Adrenal gland (tissue), 12 donors: ENCODE measurements around the gene ARHGEF17. TPM values are rescaled to one million over a fixed set of nuclear protein-coding genes. Genes with fewer than 3 reads are reported as not detected.

Source experiments
- DNase-seq, 7 donors: peaks; one replicate each; pipeline ENCODE4 v3.0.0-alpha.2; 2019 to 2020
- H3K27ac ChIP-seq, 5 donors: fragments of 200-600 bp; sonication (generic) in 4 of 5; 1 replicate in 3 of 5; 2 replicates in 2 of 5; pipeline versions ENCODE4 v1.5.1 to v1.8.0; 2016 to 2020; ENCODE audit warnings: mild to moderate bottlenecking in 1 of 5
- H3K27me3 ChIP-seq: fragments of 200-600 bp; 2 replicates; pipeline ENCODE4 v1.8.0; 2021
- H3K36me3 ChIP-seq, 2 donors: fragments of 200-600 bp; replicated peaks in 1 of 2; 1 replicate in 1 of 2; 2 replicates in 1 of 2; pipeline versions ENCODE4 v1.5.1 to v1.8.0; 2018 to 2022
- H3K4me1 ChIP-seq, 2 donors: fragments of 200-600 bp; replicated peaks in 1 of 2; 1 replicate in 1 of 2; 2 replicates in 1 of 2; pipeline versions ENCODE4 v1.5.1 to v1.8.0; 2018 to 2021
- H3K4me3 ChIP-seq, 4 donors: fragments of 200-600 bp; sonication (generic) in 3 of 4; one replicate each; pipeline ENCODE4 v1.5.1; 2016 to 2018
- H3K9me3 ChIP-seq, 3 donors: fragments of 200-600 bp; sonication (generic) in 1 of 3; replicated peaks in 1 of 3; 1 replicate in 2 of 3; 2 replicates in 1 of 3; pipeline versions ENCODE4 v1.5.1 to v1.8.0; 2016 to 2021
- POLR2A ChIP-seq, 2 donors: fragments of 450-650 bp; IDR thresholded peaks; one replicate each; pipeline ENCODE4 v1.6.1; 2017; ENCODE audit warnings: antibody characterized with exemption in 2 of 2, mild to moderate bottlenecking in 2 of 2, moderate library complexity in 1 of 2
- WGBS, 4 donors: extraction: QIAGEN DNeasy Blood & Tissue Kit in 2 of 4; methylation state at CpG; one replicate each; pipeline versions ENCODE4 v1.1.5 to v1.1.7; 2013 to 2017; 5-methylcytosine and 5-hydroxymethylcytosine counted together
- intact Hi-C, 2 donors: fragments of 100-400 bp; cut with DNase I; formaldehyde crosslinking; loops; one replicate each; pipeline versions ENCODE4 v1.14.1 to v1.15.0; 2022 to 2023
- polyA plus RNA-seq, 3 donors: library from polyadenylated mRNA; stranded (reverse); fragments of 200-250 nt in 2 of 3; fragments of 350-450 nt in 1 of 3; fragmentation: Illumina TruSeq in 1 of 3; extraction: RNeasy Lipid Tissue Mini Kit (QIAGEN cat#74804) in 1 of 3; gene quantifications; one replicate each; pipeline ENCODE4 v1.2.3, GENCODE V29; 2013 to 2014
- total RNA-seq, 9 donors: library from RNA; depleted of rRNA in 4 of 9; stranded (reverse); fragments of >200 nt in 4 of 9; fragments of 120-200 nt in 1 of 9; fragmentation: NEBNext Ultra II Directional in 1 of 9; extraction: Animal tissue kit (Norgen Biotek cat#: 25700) in 1 of 9; gene quantifications; one replicate each; pipeline versions ENCODE4 v1.1.0 to v1.2.4, GENCODE V29; 2013 to 2023
- TF ChIP-seq, protein P1 (sequence below), 6 experiments: fragments of 450-650 bp in 4 of 6; fragments of 200-600 bp in 2 of 6; sonication (generic) in 1 of 6; IDR thresholded peaks; 1 replicate in 5 of 6; 2 replicates in 1 of 6; pipeline versions ENCODE4 v1.5.1 to v1.8.0; 2016 to 2021; ENCODE audit warnings: antibody characterized with exemption in 6 of 6, mild to moderate bottlenecking in 2 of 6, moderate library complexity in 1 of 6
- donor health status: healthy with polysubstance abuse.
- donor health status: Bipolar disorder and iron deficiency.
- donor health status: DM: yes; HTN: yes; CAD: no.
- donor health status: DM: no; HTN: no; CAD: no.
- donor health status: DM: no; HTN: no; CAD: no.
- donor health status: DM: yes; HTN: yes; CAD: no.

The ARHGEF17 gene
- total and polyA plus RNA-seq, 12 donors, result 8.1 to 48.2 (median 20.4) TPM

DNA sequence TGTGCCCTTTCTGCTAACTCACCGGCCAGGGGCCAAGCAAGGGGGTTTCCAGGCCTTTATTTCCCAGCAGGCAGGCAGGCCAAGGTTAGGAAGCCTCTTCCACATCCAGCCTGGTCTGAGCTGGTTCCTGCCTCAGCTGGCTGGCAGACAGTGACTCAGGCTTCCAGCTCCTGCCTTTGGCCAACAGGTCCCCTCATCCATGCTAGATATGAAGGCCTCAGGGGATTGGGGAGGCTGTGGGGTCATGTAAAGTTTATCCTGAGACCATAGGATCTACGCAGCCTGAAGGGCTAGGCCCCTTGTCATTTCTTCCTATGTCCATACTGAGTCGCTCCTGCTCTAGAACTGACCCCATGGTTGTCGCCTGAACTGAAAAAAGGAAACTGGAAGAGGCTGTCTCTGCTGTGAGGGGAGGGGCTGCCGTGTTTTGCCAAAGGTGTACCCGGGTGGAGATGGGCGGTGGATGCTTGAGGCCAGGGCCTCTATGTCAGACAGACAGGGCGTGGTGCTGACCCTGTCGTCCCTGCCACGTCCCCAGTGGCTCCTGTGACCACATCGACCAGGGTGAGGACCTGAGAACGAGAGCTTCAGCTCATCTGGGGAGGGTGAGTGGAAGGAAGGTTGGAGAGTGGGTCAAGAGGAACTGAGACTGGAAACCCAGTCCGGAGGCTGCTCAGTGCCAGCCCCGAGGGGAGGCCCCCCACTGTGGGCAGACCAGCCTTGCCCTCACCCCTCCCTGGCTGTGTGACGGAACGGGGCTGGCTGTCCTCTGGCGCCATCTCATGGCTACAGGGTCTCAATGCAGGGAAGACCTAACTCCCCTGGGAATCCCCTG is 19.0 kb upstream of the ARHGEF17 start:
- H3K9me3 ChIP-seq, result no peaks in the 10 kb centered on the region
- WGBS, 4 donors, result 15 to 27% (median 21%) methylated on average over 11 to 17 of the region's 17 CpGs
- H3K36me3 ChIP-seq, result no peaks in the 10 kb centered on the region
- H3K4me3 ChIP-seq, result no peak overlapping the region
- H3K4me1 ChIP-seq, result peaks cover 0 to 28% of the 10 kb centered on the region in 2 donors
- peak; percentile 70 to 87 (median 75) for DNase-seq
- TF ChIP-seq, protein P1, sequence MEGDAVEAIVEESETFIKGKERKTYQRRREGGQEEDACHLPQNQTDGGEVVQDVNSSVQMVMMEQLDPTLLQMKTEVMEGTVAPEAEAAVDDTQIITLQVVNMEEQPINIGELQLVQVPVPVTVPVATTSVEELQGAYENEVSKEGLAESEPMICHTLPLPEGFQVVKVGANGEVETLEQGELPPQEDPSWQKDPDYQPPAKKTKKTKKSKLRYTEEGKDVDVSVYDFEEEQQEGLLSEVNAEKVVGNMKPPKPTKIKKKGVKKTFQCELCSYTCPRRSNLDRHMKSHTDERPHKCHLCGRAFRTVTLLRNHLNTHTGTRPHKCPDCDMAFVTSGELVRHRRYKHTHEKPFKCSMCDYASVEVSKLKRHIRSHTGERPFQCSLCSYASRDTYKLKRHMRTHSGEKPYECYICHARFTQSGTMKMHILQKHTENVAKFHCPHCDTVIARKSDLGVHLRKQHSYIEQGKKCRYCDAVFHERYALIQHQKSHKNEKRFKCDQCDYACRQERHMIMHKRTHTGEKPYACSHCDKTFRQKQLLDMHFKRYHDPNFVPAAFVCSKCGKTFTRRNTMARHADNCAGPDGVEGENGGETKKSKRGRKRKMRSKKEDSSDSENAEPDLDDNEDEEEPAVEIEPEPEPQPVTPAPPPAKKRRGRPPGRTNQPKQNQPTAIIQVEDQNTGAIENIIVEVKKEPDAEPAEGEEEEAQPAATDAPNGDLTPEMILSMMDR (IDR thresholded peaks at IDR 0.05), result peak; percentile 80 to 97 (median 94)
- no peak for TF ChIP-seq POLR2A (IDR thresholded peaks at IDR 0.05)
- peak overlapping the region; percentile 15 to 76 (median 44) for H3K27ac ChIP-seq
- intact Hi-C loops, result no loop called here
- H3K27me3 ChIP-seq, result no peaks in the 10 kb centered on the region

DNA sequence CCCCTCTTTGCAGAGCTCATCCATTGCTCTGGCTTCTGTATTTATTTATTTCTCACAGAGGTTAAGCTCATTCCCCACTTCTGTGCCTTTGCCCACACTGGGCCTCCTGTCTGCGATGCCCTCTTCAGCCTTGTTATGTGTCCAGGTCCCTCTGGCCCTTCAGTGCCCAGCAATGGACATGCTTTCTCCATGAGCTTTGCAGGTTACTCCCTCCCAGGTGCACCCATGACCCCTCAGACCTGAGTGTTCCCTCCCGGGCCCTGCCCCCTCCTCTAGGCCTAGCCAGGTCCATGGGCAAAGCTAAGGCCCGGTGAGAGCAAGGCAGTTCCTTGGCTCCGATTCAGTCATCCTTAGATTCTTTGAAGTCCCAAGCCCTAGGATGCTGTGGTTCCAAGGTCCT is 17.5 kb upstream of the ARHGEF17 start:
- 85 to 95% (median 89%) methylated on average over 2 to 4 of the region's 4 CpGs for WGBS, 4 donors
- no peak for TF ChIP-seq POLR2A (IDR thresholded peaks at IDR 0.05)
- TF ChIP-seq, protein P1 (IDR thresholded peaks at IDR 0.05), result no peak
- Histone ChIP-seq H3K27ac (no peak overlapping the region), H3K9me3 (no peaks in the 10 kb centered on the region), H3K27me3 (no peaks in the 10 kb centered on the region), H3K36me3 (no peaks in the 10 kb centered on the region), H3K4me1 (peaks cover 0 to 28% of the 10 kb centered on the region in 2 donors), H3K4me3 (no peak overlapping the region)
- DNase-seq, result no peak
- intact Hi-C loops, result loop anchor here in 1 of 2 donors (5.0 kb wide), 1 partner anchor 103 kb away; no protein-coding TSS in a partner anchor

DNA sequence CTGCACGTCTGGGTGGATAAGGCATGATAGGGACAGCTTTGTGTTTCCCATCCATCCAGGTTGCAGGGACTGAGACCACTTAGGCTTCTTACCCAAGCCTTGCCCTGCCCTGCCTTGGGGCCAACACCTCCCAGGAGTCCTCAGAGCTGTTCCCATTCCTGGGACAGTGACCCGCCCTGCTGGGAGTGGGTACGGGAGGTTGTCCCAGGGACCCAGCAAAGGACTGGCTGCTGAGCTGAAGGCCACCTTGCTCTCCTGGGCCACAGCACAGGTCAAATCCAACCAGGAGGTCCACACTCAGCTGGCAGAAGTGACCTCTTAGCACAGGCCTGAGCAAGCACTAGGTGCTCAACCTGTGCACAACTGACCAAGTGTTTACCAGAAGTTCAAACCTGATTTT is 16.9 kb upstream of the ARHGEF17 start:
- no peak for TF ChIP-seq POLR2A (IDR thresholded peaks at IDR 0.05)
- TF ChIP-seq, protein P1 (IDR thresholded peaks at IDR 0.05), result no peak
- Histone ChIP-seq H3K36me3 (no peaks in the 10 kb centered on the region), H3K27ac (no peak overlapping the region), H3K9me3 (no peaks in the 10 kb centered on the region), H3K27me3 (no peaks in the 10 kb centered on the region), H3K4me1 (peaks cover 0 to 28% of the 10 kb centered on the region in 2 donors), H3K4me3 (no peak overlapping the region)
- DNase-seq, result no peak
- intact Hi-C loops, result loop anchor here in 1 of 2 donors (5.0 kb wide), 1 partner anchor 104 kb away; no protein-coding TSS in a partner anchor
- 63 to 91% (median 84%) methylated on average over 3 of the region's 3 CpGs for WGBS, 4 donors

DNA sequence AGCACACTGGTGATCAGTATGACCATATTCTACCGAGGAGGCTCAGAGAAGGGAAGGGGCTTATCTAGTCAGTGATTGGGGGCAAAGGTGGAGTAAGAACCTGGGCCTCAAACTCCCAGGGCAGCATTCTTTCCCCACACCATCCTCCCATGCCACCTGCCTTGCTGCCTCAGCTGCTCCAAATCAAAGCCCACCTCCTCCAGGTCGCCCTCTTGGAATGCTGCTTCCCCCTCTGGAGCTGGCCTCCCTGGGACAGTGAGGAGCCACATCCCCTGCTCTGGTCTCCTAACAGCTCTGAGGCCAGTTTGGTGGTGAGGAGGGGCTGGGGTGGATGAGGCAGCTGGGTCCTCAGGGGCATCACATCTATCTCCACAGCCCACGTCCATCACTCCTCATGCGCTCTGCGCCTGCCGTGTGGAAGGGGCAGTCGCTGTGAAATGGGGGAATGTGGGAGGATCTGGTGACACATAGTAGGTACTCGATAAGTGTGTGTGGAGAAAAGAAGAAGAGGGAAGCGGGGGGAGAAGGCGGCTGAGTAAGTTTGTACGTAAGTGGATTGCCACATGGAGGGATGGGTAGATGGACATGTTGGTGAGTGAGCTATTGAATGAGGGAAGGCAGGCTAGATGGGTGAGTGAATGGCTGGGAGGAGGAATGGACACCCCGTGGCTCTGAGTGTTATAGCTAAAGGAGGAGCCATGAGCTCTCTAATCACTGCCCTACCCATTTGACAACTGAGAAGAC is 16.1 kb upstream of the ARHGEF17 start:
- intact Hi-C loops, result loop anchor here (2.0 to 5.0 kb wide), 2 partner anchors 103 to 105 kb away; no protein-coding TSS in a partner anchor
- H3K4me1 ChIP-seq, result peaks cover 0 to 28% of the 10 kb centered on the region in 2 donors
- H3K36me3 ChIP-seq, result no peaks in the 10 kb centered on the region
- TF ChIP-seq, protein P1 (IDR thresholded peaks at IDR 0.05), result no peak
- no peak for TF ChIP-seq POLR2A (IDR thresholded peaks at IDR 0.05)
- no peaks in the 10 kb centered on the region for H3K27me3 ChIP-seq
- DNase-seq, result no peak
- H3K27ac ChIP-seq, result no peak overlapping the region
- 80 to 82% (median 81%) methylated on average over 11 to 12 of the region's 12 CpGs for WGBS, 4 donors
- no peaks in the 10 kb centered on the region for H3K9me3 ChIP-seq
- H3K4me3 ChIP-seq, result no peak overlapping the region
